HG02938 (cell line): ENCODE measurements around the gene RSRC1.
"Not testable (repeated sequence)": the region's sequence is repeated elsewhere in the genome, so short reads cannot be mapped to it uniquely, and the experiment has no call there.

ENCODE experiments used
- ATAC-seq: cut with Tn5 transposase; IDR thresholded peaks from one replicate; pipeline ENCODE4 v1.9.1; 2021; ENCODE audit warnings: mild to moderate bottlenecking, moderate library complexity; ENCODE audit not compliant: unreplicated experiment

RSRC1 gene

DNA sequence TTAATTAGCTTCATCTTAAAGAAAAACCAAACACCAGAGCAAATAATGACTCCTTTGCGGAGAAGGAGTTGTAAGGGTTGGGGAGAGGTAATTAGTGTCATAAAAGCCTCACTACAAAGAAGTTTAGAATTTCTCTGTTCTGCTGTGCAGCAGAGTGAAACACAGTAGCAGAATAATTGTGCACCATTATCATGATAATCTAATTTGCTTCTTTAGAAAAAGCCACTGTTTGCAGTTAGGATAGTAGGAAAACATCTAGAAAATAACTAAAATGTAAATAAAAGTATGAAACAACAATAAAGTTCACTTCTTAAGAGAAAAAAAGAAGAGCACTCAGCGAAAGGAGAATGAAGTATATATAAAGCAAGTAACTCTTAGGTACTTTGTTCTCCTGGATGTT lies 9.2 kb upstream of the RSRC1 start:
- ATAC-seq, result no peak

DNA sequence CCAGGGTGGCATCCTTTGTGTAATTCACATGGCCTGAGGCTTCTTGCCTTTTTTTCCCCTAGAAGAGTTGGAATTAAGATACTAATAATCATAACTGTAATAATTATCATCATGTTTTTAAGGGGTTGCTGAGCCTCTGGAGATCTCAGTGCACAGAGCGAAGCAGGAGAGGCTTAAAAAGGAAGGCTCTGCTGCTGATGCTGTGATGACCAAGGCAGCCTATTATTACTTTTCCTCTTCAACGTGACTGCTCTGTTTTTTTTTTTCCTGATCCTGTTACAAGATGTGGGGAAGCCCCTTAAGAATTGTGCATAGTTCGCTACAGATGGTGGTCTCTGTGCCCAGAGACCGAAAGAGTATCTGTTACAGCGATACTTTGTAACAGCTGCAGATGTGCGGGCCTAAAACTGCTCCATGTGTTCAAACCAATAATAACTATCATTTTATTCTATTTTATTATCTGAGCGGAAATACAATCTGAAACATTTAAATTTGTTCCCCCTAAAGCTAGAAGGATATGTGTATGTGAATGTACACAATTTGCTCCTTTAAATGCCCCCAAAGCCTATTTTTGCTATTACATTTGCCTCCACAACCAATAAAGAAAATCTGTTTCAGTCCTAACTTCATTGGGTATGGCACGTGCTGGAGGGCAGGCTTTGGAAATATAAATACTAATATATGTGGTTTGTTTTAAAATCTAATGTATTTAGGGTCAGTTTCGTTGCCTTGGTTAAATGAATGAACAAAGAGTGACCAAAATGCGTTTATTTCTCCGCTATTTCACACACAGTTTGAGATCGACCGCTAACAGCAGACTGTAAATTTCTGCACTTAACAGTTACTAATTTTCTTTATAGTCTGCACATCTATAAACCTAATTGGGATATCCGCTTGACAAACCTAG lies 8.3 kb upstream of the RSRC1 start:
- ATAC-seq, result no peak

DNA sequence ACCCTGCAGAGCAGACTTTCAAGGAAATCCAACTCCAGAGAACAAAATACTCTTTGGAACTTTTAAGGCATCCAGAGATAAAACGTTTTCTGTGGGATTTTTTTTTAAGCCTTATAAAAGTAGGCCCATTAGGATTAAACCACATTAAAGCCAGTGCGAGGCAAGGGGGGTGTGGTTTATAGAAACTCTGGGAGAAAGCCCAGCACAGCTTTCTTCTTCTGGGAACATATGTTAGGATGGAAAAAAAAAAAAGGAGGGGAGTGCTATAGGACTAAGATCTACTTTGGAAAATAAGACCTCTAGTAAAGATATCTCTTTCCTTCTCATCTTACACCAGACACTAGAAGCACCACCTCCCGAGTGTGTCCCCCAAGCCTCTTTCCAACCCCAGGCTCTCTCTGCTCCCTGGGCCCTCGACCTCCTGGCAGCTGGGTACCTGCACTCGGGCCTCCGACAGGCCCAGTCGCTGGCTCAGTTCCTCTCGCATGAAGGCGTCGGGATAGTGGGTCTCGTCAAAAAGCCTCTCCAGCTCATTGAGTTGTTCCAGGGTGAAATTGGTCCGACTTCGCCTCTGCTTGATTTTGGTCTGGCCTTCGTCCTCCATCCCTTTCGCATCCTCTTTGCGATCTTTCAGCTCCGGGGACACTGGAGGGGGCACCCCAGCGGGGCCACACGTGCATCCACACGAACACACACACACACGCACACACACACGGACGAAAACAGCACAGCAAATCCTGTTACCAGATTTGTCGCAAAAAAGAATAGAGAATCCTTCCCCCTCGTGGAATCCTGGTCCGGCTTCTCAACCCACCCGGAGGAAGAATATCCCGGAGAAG lies 7.4 kb upstream of the RSRC1 start:
- ATAC-seq, result no peak

DNA sequence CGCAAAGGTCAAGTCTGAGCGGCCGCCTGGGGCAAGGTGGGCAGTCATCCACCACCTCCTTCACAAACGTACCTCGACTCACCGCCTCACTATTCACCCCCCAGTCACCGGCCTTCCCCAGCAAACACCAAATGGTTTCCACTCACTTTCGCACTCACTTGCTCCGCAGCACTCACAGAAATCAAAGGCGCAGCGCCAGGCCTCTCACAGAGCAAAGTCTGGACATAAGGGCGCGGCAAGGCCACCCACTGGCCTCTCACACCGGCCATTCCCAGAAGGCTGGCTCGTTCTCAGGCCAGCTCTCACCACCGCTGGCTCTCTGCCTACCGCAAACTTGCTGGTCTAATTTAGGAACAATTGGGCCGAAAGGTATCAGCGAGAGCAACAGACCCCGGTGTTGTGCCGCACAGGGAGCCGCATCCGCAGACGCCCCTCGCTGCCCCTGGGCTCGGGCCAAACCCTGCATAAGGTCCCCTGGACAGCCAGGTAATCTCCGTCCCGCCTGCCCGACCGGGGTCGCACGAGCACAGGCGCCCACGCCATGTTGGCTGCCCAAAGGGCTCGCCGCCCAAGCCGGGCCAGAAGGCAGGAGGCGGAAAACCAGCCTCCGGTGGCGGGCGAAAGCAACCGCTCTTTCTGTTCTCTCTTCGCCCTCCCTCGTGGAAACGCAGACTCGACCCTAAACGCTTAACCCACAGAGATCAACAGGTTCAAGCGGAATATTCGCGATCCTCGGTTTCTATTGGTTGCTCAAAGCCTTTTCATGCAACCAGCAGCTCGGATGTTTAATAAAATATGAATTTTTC lies 6.6 kb upstream of the RSRC1 start:
- no peak for ATAC-seq

DNA sequence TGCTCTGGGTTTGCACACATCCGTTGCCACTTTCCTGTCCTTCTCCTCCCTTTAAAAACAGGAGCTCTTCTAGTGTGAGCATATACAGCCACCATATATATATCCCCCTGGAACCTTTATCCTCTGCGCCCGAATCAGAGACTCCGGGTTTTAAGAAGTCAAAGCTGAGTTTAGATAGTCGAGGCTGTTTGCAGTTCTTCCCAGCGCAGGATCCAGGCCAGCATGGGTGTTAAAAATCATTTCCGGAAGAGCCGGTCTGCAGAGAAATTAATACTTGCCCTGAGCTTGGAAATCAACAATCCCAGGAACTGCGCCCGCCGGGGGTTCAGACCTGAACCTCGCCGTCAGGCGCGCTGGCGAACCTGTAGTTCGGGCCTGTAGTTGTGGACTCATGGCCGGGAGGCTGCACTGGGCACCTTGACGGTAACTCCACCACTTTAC lies 6.0 kb upstream of the RSRC1 start:
- ATAC-seq, result no peak

DNA sequence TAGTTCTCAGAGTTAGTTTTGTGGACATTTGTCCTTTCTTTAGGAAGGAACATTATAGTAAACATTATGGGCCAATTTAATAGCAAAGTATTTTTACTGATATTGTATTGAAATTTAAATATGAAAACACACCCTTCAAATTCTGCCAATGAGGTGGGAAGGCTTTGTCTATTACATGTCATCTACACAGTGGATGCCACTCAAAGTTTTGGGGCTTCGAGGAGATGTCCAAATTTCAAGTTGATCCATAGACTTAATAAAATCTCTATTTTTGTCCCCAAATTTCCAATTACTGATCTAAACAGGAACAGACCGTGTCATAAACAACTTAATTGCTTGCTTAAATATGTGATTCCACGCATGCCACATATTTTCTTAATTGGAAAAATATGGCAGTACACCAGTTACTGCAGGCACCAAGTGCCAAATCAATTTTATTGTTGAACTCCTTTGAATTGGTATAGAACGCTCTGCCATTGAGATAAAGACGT lies 5.4 kb upstream of the RSRC1 start:
- ATAC-seq, result no peak

DNA sequence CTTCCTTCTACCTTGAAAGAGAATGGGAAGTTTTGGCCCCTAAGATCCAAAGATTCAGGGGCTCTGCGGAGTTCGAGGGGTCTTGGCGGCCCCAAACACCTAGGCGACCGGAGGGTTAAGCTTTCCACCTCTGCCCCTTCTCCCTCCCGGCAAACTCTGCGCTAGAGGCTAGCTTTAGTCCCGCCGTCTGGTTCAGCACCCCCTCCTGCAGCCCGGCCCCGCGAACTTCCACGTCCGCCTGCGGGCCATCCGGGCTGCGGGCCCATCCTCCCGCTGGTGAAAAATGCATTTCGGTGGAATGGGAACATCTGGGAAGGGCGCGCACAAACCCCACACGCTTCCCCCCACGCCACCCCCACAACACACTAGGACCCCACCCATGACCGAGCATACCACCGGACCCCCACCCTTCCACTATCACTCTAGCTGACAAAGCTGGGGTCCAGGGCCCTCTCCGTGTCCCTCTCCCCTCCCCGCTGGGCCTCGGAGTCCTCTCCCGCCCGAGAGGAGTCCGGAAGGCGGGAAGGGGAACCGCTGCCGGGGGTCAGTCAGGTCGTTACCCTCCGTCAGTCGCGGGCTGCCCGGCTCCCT lies 4.7 kb upstream of the RSRC1 start:
- no peak for ATAC-seq

DNA sequence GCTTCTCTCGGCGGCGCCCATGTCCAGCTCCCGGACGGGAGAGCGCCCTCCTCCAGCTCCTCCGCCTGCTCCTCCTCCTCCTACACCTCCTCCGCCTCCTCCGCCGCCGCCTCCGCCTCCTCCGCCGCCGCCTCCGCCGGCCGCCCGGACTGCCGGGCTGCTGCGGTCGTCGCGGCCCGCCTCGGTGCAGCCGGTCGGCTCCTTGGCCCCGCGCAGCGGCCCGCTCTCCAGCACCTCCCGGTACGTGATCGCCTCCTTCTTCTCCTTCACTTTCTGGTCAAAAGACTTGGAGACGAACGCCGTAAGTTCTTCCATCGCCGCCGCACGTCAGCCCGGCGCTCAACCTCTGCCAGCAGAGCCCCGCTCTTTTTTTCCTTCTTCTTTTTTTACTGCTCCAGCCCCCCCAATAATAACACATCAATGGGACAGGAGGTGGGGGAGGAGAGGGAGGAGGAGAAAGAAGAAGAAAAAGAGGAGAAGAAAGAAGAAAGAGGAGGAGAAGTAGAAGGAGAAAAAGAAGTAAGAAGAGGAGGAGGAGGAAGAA lies 4.1 kb upstream of the RSRC1 start:
- ATAC-seq, result no peak

DNA sequence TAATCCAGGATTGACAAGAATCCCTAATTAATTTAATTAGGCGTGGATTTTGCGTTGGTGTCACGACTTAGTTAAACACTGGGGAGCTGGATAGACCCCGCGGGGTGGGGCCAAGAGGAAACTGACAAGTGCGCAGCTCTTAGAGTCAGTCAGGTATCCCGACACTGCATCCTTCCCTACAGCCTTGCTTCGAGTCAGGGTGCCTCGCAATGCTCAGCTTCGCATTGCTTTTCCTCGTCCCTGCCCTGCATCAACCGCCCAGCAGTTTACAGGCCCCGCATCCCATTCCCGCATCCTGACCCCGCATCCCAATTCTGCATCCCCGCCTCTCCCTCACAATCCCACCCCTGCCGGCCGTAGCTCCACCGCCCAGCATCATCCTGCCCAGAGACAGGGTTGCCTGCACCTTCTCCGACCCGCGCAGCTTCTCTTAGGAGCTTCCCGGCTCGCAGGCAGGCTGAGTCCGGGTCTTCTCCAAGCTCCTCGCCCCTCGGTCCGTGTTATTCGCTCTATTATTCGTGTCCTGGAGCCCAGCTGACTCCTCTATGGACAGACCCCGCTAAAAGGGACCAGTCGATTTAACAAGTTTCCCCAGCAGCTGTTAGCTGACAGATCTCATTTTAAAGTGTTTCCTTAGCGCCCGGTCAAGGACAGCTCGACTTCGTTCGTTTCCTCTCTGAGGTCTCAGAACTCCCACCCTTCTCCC lies 3.0 kb upstream of the RSRC1 start:
- no peak for ATAC-seq

DNA sequence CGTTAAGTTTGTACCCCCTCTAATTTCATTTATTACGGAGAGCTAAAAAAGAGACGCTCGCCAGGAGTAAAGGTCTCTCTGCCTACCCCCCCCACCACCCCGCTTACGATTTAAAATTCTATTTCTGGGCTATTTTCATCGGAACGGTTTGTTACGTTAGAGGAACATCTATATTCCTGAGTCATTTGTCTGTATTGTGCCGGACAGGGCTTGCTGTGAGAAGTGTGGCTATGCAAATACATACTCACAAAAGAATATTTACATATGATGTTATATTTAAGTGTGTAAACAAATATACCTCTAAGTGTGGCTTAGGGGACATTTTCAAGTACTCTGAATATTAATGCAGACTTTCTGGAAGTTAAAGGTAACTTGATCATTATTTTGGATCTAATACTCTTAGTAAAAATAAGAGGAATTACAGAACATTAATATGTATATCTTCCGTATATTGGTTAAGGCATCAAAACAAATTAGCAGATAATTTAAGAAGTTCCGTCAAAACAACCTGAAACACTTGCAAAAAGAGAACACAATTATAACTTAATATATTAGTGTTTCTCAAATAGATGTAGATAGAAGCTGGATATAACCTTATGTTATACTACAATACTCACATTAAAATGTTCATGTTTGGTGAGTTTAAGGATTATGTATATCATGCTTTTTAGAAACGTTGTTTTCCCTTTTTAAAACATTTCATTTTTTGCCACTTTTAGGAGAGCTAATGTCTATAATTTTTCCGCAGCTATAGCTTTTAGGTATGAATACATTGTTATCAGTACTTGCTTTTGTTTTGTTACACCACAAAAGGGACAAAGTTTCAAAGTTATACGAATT lies 2.1 kb upstream of the RSRC1 start:
- ATAC-seq, result no peak

DNA sequence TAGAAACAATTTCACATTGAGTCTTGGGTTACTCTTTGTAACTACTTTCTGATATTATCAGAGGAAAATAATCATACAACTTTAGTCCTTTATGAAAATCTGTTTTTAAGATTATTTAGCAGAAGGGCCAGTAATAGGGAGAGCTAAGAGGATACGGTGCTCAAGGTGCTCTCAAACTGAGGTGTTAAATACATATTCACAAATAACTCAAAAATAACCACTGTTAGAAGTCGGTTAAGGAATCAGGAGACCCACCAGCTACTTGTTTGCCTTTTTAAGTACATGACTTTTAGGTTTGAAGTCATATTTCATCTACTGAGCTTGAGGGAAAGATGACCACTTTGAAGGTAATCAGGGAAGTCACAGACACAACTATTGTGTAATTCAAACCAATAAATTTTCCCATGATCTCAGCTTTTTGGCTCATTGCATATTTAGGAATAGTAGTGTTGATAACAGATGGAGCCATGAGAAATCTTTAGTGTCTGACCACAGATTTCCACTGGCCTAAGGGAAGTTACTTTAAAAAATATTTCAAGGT lies 1.4 kb upstream of the RSRC1 start:
- ATAC-seq, result no peak

DNA sequence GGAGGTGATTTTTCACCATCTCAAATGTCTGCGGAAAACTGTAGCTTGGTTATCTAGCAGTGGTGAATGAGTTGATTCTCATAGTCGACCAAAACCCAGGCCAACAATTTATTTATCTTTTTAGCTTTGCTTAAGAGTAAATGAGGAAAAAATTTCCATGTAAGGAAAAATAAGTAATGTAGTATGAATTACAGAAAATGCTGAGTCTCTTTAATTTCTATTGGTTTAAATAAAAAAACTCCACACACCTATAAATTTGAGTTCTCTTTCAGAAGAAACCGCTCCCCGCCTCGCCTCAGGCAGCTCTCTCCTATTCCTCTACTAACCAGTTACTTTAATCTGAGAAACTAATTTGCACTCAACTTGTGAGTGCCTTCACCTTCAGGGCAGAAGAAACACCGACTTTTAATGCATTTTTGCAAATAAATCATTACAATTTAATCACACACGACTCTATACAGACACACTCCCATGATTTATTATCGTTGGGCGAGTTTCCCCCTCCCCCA lies 540 bp upstream of the RSRC1 start:
- ATAC-seq, result peak; percentile 1

DNA sequence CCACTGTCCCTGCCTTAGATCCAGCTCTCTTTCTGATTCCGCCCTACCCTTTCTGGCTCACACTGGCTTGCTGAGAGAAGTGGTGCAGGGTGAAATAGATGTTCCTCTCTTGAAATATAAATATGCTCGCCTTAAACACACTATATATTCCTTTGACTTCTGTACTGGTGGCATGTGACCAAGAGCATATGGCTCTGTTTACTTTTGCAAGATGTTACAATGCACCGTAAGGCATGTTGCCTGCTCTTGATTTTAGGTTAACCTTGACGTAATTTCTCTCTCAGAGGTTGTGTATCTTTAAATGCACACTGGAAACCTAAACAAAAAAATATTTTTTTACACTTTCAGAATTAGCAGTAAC lies 749 bp downstream of the RSRC1 start:
- ATAC-seq, result no peak

DNA sequence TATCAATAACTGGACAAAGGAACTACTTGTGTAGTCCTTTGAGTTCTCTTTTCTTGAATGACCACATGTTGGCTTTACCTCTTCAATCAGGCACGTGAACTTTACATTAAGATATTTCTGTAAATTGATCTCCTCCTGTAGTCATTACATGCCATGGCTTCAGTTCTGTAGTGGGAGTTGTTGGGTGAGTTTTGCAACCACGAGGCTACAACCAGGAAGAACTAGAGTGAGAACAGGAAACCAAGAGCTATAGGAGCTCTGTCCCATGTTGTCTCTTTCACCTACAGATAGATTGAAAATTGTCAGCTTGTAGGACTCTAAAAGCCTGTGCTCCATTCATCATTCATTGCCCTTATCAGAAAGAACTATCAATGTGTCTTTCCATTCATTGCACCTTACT lies 2.0 kb downstream of the RSRC1 start:
- ATAC-seq, result no peak

DNA sequence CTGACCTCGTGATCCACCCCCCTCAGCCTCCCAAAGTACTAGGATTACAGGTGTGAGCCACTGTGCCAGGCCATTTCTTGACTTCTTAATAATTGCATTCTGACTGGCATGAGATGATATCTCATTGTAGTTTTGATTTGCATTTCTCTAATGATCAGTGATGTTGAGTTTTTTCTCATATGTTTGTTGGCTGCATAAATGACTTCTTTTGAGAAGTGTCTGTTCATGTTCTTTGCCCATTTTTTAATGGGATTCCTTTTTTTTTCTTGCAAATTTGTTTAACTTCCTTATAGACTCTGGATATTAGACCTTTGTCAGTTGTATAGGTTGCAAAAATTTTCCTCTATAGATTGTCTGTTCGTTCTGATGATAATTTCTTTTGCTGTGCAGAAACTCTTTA lies 3.7 kb downstream of the RSRC1 start:
- ATAC-seq, result not testable (repeated sequence)

DNA sequence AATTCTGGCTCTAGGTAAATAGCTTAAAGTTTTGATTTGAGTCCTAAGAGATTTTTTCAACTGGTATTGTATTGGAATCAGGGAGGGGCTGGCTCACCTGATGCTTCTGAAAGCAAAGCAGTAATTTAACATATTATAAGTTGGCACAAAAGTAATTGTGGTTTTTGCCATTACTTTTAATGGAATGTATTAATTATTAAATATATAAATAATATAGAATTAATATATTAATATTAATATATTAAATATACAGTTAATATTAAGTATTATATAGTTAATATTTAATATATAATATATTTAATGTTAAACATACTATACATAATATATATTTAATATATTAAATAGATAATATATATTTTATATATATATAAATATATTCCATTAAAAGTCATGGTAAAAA lies 10.4 kb downstream of the RSRC1 start:
- ATAC-seq, result no peak

DNA sequence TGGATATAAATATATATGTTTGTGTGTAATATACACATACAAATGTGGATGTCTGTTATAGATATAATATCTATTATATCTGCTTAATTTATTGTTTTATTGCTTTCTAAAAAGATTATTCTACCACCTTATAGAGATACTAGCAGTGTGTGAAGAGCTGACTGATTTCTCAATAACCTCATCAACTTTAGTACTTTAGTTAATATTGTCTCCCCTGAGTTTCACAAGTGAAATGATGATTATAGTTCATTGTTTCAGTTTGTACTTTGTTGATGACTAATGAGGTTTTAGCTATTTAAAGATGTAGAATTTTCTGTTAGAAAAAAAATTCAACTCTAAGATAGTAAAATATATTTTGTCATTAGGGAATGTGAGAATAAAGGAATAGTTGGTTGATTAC lies 11.4 kb downstream of the RSRC1 start:
- ATAC-seq, result peak; percentile 97

DNA sequence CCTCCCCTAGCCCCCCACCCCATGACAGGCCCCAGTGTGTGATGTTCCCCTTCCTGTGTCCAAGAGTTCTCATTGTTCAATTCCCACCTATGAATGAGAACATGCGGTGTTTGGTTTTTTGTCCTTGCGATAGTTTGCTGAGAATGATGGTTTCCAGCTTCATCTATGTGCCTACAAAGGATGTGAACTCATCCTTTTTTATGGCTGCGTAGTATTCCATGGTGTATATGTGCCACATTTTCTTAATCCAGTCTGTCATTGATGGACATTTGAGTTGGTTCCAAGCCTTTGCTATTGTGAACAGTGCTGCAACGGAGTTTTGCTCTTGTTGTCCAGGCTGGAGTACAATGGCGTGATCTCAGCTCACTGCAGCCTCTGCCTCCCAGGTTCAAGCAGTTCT lies 12.8 kb downstream of the RSRC1 start:
- not testable (repeated sequence) for ATAC-seq
